ENCODE measurements around the gene TRIM63. TPM values are rescaled to one million over a fixed set of nuclear protein-coding genes. Genes with fewer than 3 reads are reported as not detected.
A peak's percentile ranks its signal among the peaks of the same experiment; 100 is the strongest.
"Not testable (repeated sequence)": the region's sequence is repeated elsewhere in the genome, so short reads cannot be mapped to it uniquely, and the experiment has no call there.

Gene TRIM63
- total and polyA plus RNA-seq, 9 of the 15 experiments (the other 6 are each of a cell fraction or from before 2014, with no cell fraction given), result 0.08 to 0.57 (median 0.36) TPM

DNA sequence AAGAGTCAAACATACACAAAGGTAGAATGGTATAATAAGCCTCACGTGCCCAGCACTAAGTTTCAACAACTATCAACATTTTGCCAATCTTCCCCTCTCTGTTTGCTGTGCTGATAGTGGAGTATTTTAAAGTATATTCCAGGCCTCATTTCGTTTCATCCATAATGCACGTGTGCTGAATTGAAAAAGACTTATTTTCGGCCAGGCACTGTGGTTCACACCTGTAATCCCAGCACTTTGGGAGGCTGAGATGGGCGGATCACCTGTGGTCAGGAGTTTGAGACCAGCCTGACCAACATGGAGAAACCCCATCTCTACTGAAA lies 37.8 kb upstream of the TRIM63 start:
- H3K9me1 ChIP-seq (ENCODE audit: control insufficient read depth, insufficient read depth, low read length); H3K4me2 ChIP-seq (ENCODE audit: insufficient read depth, low read length); H3K27me3 ChIP-seq (ENCODE audit: control insufficient read depth in 2 of 2, insufficient read depth in 2 of 2, low read length in 2 of 2); H3K9me3 ChIP-seq (replicated peaks; ENCODE audit: control insufficient read depth, insufficient read depth, low read depth, low read length); H3K27ac ChIP-seq (ENCODE audit: extremely low read depth, low read depth, low read length); H3K9ac ChIP-seq (ENCODE audit: insufficient read depth in 1 of 2, low read depth in 2 of 2, low read length in 2 of 2); H3K4me3 ChIP-seq; BruUV-seq (replicated peaks); DNase-seq (ENCODE audit: extremely low read depth in 1 of 4, low spot score in 3 of 4); H3K79me2 ChIP-seq (ENCODE audit: control insufficient read depth, insufficient read depth, low read length); FAIRE-seq; H4K20me1 ChIP-seq (replicated peaks; ENCODE audit: control insufficient read depth, insufficient read depth, low read length); H3K36me3 ChIP-seq (ENCODE audit: control insufficient read depth, insufficient read depth, low read length); TF ChIP-seq ATF1 (CRISPR knock-in tag; IDR thresholded peaks at IDR 0.05): not testable (repeated sequence)
- peak; percentile 8; the same call in 1 of the 3 replicates for ATAC-seq
- H2AFZ ChIP-seq (ENCODE audit: low read depth, low read length), result peak overlapping the region; percentile 64
- POLR2A ChIA-PET, result interaction anchor here (0.7 to 1.5 kb wide), 8 partner anchors 18 to 303 kb away, joined by 3 to 5 read pairs (median 4); partner anchors contain the start of gene ZNF593
- CTCF ChIA-PET (ENCODE audit: low intra/inter-chr PET ratio), result interaction anchor here (0.6 to 6.7 kb wide), 14 partner anchors 11 to 286 kb away, joined by 3 to 114 read pairs (median 4); partner anchors contain the start of gene CEP85
- intact Hi-C loops (cut with micrococcal nuclease) (loop anchor here (1.0 kb wide), 4 partner anchors 40 to 286 kb away; no protein-coding TSS in a partner anchor), in situ Hi-C loops (cut with MboI) (loop anchor here (5.0 kb wide), 2 partner anchors 42 to 63 kb away; no protein-coding TSS in a partner anchor)
- 34% methylated on average over 5 of the region's 5 CpGs for WGBS (ENCODE audit: insufficient coverage, low coverage, missing lambda C conversion rate)
- peaks cover 3 to 16% of the 10 kb centered on the region in 2 experiments; a peak in 4 of 5 replicates for H3K4me1 ChIP-seq (replicated peaks in 1 of 2; ENCODE audit: control insufficient read depth in 2 of 2, insufficient read depth in 2 of 2, low read length in 2 of 2)
- 0 out of 2 replicates have a peak, but pooled peaks have one; percentile 12 for TF ChIP-seq ATF1 (tag; IDR thresholded peaks at IDR 0.05)
- TF ChIP-seq SMARCA4 (IDR thresholded peaks at IDR 0.05), result 0 out of 2 replicates have a peak, but pooled peaks have one; percentile 14
- TF ChIP-seq, protein P1, sequence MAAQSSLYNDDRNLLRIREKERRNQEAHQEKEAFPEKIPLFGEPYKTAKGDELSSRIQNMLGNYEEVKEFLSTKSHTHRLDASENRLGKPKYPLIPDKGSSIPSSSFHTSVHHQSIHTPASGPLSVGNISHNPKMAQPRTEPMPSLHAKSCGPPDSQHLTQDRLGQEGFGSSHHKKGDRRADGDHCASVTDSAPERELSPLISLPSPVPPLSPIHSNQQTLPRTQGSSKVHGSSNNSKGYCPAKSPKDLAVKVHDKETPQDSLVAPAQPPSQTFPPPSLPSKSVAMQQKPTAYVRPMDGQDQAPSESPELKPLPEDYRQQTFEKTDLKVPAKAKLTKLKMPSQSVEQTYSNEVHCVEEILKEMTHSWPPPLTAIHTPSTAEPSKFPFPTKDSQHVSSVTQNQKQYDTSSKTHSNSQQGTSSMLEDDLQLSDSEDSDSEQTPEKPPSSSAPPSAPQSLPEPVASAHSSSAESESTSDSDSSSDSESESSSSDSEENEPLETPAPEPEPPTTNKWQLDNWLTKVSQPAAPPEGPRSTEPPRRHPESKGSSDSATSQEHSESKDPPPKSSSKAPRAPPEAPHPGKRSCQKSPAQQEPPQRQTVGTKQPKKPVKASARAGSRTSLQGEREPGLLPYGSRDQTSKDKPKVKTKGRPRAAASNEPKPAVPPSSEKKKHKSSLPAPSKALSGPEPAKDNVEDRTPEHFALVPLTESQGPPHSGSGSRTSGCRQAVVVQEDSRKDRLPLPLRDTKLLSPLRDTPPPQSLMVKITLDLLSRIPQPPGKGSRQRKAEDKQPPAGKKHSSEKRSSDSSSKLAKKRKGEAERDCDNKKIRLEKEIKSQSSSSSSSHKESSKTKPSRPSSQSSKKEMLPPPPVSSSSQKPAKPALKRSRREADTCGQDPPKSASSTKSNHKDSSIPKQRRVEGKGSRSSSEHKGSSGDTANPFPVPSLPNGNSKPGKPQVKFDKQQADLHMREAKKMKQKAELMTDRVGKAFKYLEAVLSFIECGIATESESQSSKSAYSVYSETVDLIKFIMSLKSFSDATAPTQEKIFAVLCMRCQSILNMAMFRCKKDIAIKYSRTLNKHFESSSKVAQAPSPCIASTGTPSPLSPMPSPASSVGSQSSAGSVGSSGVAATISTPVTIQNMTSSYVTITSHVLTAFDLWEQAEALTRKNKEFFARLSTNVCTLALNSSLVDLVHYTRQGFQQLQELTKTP (IDR thresholded peaks at IDR 0.05; ENCODE audit: low read depth in 1 of 2, partially characterized antibody in 2 of 2), result peak in 1 of 2 experiments; percentile 15
- 0 out of 2 replicates have a peak, but pooled peaks have one; percentile 7 for TF ChIP-seq NBN (IDR thresholded peaks at IDR 0.05; ENCODE audit: low read depth)
- TF ChIP-seq SREBF2 (CRISPR knock-in tag; IDR thresholded peaks at IDR 0.05), result 0 out of 2 replicates have a peak, but pooled peaks have one; percentile 6
- 0 out of 2 replicates have a peak, but pooled peaks have one; percentile 22 for TF ChIP-seq MIER1 (IDR thresholded peaks at IDR 0.05; ENCODE audit: low read depth)
- TF ChIP-seq MAZ (CRISPR knock-in tag; conservative IDR thresholded peaks at IDR 0.05 in 1 of 2, IDR thresholded peaks at IDR 0.05 in 1 of 2), result peak in 1 of 2 experiments; percentile 43; a peak in 2 of 4 replicates
- peak; percentile 4 for TF ChIP-seq BRD9 (IDR thresholded peaks at IDR 0.05; ENCODE audit: low read depth, partially characterized antibody)
